Iris pigment epithelial cell (primary cell): Measurements from ENCODE around the gene NMD3.
A peak's percentile ranks its signal among the peaks of the same experiment; 100 is the strongest.

Source experiments
- DNase-seq: peaks from one replicate; pipeline ENCODE4 v3.0.0-alpha.2; 2011; ENCODE audit warnings: low read depth

The NMD3 gene

DNA sequence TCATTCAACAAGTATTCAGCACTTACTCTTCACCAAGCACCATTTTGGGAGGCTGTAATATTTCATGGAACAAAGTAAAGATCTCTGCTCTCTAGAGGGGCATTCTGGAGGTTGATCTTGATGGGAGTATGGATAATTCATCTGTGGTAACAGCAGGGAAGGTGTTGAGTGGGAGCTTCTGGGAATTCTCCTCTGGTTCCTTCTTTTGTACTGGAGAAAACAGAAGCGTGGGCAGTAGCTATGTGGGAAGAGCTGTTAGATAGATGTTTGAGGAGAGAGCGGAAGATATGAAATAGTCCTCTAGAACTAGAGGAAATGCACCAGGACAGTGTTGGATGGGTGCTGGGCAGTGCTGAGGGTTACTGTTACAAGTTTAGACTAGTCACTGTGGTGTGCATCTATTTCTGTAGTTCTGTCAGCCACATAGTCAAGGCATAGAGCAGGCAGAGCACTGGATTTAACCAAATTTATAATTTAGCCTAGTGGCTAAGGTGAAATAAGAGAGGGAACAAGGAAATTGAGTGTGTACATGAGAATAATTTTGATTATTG lies 9.6 kb downstream of the NMD3 start:
- no peak for DNase-seq

DNA sequence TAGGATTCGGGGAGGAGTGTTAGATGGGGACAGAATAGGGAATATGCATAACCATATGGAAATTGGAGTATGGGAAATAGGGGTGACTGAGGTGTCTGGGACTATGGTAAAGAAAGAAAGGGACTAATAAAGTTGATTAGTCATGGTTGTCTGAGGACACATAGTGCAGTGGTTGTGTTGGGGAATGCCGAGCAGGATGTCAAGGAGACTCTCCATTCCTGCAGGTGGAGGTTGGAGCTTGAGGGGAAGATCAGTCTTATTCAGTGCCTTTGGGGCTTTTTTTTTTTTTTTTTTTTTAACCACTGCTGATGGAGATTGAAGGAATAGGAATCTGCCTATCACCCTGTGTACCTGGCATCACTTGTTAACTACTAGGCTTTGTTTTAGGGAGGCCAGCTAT lies 10.8 kb downstream of the NMD3 start:
- no peak for DNase-seq

DNA sequence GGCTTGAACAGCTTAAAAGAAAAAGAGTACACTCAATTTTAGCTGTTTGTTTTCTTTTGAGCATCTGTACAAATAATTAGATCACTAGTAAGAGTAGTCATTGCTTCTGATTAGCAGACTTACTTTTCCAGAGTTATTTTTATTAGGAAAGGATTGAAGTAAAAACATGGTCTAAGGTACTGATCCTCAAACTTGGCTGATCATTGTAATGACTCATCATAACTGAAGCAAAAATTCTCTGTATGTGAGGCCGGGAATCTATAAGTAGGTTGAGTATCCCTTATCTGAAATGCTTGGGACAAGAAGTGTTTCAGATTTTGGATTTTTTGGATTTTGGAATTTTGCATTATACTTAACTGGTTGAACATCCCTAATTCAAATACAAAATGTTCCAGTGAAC lies 12.4 kb downstream of the NMD3 start:
- DNase-seq: peak; percentile 58

DNA sequence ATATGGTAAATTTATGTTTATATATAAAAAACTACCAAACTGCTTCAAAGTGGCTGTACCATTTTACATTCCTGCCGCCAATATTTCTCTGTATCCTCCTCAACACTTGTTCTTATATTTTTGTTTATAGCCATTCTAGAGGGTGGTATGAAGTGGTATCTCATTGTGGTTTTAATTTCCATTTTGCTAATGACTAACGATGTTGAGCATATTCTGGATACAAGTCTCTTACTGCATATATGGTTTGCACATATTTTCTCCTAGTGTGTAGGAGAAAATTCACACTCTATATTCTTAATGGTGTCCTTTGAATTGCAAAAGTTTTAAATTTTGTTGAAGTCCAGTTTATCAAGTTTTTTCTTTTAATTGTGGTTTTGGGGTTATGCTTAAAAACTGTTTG lies 15.1 kb downstream of the NMD3 start:
- DNase-seq: no peak

DNA sequence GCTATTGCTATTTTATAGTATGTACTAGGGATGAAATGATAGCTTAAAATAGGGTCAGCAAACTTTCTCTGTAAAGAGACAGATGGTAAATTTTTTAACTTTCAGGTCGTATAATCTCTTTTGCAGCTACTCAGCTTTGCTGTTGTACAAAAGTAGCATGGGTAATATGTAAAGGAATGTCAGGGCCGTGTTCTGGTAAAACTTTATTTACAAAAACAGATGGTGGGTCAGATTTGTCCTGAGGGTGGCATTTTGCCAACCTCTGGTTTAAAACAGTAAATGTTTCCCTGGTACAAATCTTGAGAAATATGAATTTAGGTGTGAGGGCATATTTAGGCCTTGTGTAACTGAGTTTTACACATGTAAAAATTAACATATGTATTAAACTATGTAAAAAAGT lies 18.6 kb downstream of the NMD3 start:
- peak; percentile 55 for DNase-seq

DNA sequence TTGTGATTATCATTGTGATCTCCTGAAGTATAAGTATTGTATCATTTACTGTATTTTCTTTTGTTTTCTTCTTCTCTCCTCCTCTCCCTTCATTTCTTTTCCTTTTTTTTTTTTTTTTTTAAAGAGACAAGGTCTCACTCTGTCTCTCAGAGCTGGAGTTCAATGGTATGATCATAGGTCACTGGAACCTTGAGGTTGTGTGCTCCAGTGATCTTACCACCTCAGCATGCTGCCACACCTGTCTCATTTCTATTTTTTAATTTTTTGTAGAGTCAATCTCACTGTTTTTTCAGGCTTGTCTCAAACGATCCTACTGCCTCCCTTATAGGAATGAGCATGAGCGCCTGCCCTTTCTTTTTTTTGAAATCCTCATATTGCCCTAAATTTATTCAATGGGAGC lies 23.4 kb downstream of the NMD3 start:
- DNase-seq: no peak

DNA sequence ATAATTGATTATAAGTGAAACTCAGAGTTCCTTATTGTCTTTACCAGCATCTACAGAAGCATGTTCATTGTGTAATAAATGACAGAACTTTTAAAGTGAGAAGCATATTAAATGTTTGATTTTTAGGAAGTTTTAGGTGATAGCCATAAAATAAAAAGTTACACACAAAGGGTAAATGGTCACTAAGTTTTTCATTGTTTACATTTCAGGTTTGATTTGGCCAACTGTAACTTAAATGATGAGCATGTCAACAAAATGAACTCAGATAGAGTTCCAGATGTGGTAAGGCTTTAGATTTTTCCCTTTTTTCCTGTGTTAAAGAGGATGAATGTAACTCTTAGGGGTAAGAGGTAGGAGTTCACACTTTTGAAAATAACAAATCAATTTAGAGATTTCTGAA lies 25.9 kb downstream of the NMD3 start:
- DNase-seq: no peak

DNA sequence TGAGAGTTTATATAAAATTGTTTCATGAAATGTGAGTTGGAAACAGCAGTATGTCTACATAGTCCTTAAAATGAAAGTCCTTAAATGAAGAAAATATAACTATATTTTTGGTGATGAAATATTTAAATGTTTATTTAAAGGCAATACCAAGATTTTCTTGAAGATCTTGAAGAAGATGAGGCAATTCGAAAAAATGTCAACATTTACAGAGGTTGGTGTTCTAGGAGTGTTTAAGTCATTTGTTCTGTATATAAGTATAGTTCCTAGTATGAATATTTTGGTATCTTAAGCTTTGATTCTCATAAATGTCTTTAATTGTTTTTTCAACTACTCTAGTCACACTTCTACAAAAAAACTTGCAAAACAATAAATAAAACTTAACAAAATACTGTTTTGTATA lies 29.0 kb downstream of the NMD3 start:
- DNase-seq: peak; percentile 21

DNA sequence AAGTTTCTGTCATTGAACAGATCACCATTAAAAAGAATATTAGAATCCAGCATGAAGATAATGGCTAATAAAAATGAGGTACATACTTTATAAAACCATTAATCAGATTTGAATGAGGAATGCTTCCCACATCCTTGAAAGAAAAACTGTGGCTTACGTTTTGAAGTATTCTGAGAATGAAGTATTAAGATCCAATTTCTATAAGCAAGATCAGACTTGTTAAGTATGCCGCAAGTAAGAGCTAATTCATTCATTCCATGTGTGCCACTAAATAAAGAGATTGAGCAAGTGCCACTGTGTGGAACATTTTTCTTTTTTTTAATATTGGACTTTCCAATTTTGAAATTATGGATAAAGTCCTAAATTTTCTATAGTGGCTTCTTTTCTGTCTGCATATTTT lies 30.6 kb downstream of the NMD3 start:
- DNase-seq: no peak

DNA sequence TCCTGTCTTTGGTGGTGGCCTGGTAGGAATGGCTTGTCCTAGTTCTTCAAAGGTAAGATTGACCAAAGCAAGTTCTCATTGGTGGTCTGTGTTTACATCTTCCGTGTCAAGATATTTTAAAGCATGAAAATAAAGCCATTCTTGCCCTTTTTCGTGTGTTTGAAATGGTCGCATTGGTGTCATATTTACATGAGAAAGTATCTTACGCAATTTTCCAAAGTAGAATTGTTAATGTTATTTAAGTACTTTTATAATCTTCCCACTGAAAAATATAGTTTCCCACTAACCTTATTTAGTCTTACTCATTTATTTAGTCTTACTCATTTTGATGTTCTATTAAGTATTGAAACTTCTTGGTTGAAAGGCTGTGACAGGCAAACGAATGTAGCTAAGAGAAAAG lies 31.0 kb downstream of the NMD3 start:
- no peak for DNase-seq

DNA sequence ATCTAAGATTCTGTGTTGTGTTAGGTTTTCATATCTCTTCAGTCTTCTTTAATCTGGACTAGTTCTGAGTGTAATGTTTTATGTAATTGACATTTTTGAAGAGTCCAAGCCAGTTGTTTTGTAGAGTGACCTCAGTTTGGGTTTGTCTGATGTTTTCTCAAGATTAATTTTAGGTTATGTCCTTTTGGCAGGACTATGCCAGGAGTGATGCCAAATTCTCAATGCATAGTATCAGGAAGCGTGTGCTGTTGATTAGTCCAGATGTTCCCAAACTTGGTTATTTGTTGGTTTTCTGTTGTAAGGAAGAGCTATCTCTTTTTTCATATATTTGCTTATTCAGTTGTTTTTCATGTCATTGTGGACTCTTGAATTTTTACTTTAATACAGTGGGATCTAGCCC lies 32.6 kb downstream of the NMD3 start:
- DNase-seq: no peak

DNA sequence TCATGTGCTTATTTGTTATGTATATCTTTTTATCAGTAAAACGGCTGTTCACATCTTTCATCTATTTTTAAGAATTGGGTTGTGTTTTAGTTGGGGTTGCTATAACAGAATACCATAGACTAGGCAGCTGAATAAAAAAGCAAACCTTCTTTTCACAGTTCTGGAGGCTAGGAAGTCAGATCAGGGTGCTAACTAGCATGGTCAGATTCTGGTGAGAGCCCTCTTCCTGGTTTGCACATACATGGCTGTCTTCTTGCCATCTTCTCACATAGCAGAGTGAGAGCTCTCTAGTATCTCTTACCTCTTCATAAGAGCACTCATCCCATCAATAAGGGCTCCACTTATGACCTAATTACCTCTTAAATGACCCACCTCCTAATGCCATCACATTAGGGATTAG lies 33.8 kb downstream of the NMD3 start:
- DNase-seq: no peak

DNA sequence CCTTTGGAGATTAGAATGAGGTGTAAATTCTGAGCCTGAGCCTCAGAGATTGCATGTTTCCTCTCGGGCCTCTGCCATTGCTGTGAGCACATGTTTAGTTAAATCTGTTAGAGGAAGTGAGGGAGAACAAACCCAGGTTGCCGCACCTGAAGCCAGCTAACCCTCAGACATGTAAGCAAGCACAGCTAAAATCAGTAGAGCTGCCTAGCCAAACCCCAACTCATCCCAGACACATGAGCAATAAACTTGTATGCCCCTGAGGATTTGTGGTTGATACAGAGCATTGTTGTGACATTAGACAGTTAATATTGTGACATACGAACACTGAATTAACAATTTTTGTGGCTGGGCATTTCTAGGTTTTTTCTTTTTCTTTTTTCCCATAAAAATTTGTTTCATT lies 41.9 kb downstream of the NMD3 start:
- peak; percentile 85 for DNase-seq

DNA sequence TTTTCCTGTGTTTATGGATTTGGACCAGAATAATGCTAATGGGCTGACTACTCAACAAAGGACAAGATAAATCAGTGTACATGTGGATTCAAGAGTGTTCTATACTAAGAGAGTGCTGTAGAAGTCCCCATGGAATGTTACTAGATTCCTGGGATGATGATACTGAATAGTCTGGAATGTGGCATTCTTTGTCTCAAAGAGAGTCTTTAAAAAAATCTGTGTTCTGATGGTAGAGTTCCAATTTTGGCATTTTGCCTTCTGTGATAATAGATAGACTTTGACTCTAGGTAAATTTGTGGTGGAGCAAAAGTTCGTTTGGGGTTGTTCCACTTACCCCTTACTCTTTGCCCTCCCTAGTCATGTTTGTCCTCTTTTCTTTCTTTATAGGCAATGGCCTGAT lies 43.7 kb downstream of the NMD3 start:
- DNase-seq: peak; percentile 15

DNA sequence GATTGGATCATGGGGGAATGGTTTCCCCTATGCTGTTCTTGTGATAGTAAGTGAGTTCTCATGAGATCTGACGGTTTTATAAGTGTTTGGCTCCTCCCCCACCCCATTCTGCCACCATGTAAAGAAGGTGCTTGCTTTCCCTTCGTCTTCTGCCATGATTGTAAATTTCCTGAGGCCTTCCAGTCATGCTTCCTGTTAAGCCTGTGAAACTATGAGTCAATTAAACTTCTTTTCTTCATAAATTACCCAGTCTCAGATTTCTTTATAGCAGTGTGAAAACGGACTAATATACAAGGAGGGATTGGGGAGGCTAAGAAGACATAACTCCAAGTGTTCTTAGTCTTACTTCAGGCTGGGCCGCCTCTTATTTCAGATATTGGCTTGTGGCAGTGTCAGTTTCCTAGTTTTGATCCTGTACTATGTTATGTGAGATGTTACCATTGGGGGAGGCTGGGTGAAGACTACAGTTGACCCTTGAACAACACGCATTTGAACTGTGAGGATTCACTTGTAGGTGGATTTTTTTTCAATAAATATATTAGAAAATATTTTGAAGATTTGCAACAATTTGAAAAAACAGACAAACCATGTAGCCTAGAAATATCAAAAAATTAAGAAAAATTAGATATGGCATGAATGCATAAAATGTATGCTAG lies 44.9 kb downstream of the NMD3 start:
- DNase-seq: peak; percentile 15

DNA sequence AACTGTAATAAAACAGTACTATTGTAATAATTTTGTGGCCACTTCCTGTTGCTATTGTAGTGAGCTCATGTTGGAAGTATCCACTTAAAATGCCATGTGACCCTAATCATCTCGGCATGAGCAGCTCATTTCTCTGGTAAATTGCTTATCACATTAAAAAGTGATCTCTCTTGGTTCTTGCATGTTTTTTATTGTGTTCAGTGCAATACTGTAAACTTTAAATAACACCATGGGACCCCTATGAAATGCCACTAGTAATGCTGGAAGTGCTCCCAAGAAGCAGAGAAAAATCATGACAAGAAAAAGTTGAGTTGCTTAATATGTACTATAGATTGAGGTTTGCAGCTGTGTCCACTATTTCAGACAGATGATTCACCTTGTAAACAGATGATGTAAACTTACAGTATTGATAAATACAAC lies 45.6 kb downstream of the NMD3 start:
- peak; percentile 83 for DNase-seq

DNA sequence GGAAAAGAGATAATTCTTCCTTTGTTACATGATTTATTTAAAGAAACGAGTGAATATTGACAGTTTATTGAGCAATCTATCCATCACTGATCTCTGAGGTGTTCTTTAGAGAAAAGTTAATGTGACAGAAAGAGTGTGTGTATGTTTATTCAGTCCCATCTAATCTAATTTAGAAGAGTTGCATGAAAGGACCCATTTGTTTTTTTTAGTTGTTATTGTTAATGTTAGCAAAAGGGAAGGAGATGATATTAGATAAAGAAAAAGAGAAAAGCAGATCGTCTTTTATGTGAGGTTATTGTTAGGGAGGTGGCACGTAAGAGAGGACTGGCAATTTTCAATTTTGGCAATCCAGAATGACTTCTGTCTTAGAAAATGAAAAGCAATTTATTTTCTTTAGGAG lies 46.5 kb downstream of the NMD3 start:
- DNase-seq: no peak

DNA sequence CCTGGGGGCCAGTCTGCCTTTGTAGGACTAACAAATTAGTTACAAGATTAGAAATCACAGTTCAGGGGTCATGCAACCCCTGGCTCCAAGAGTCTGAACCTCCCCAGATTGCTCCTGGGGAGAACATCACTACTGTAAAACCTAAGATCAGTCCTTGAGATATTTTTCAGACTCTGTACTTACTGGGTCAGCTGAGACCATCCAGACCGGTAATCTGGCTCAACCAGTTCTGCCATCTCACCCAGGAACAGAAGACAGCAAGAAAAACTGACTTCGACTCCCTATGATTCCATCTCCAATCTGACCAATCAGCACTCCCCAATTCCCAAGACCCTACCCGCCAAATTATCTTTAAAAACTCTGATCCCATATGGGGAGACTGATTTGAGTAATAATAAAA lies 47.5 kb downstream of the NMD3 start:
- no peak for DNase-seq

DNA sequence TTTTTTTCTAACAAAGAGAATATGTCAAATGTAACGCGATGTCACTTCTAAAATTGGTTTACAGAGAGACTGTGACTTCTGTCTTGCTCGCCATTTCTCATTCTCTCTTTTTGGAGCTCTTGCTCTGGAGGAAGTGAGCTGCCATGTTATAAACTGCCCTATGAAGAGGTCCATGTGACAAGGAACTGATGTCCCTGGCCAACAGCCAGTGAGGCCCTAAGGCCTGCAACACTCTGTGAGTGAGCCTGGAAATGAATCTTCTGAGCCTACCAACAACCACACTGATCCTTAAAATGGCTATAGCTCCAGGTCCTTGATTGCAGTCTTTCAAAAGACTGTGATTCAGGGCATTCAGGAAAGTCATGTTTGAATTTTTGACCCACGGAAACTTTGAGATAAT lies 49.9 kb downstream of the NMD3 start:
- DNase-seq: peak; percentile 10

DNA sequence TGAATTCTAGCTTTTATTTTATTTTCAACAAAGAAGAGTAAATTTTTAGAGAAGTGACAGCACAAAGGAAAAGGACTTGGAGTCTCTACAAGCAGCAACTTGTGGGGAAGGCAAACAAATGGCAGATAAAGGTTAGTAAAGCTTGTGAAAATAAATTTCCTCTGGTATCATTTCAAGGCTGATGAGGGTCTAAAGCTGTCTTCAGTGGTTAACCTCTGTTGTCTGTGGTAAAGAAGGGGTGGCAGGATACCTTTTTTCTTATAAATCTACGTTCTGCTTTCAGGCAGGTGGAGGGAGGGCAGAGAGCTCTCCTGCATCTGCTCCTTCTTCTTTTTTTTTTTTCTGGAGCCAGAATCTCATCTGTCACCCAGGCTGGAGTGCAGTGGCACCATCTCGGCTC lies 50.5 kb downstream of the NMD3 start:
- no peak for DNase-seq

DNA sequence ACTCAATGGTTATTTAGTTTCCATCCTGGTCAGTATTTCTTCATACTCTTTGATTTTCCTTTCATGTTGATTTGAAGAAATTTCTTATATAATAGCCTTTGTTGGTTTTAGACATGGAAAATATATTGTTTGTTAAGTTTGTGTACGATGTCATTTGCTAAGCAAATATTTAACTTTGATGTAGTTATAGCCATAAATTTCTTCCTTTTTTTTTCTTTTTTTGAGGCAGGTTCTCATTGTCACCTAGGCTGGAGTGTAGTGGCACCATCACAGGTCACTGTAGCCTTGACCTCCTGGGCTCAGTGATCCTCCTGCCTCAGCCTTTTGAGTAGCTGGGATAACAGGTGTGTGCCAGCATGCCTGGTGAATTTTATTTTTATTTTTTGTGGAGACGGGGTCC lies 51.4 kb downstream of the NMD3 start:
- no peak for DNase-seq

DNA sequence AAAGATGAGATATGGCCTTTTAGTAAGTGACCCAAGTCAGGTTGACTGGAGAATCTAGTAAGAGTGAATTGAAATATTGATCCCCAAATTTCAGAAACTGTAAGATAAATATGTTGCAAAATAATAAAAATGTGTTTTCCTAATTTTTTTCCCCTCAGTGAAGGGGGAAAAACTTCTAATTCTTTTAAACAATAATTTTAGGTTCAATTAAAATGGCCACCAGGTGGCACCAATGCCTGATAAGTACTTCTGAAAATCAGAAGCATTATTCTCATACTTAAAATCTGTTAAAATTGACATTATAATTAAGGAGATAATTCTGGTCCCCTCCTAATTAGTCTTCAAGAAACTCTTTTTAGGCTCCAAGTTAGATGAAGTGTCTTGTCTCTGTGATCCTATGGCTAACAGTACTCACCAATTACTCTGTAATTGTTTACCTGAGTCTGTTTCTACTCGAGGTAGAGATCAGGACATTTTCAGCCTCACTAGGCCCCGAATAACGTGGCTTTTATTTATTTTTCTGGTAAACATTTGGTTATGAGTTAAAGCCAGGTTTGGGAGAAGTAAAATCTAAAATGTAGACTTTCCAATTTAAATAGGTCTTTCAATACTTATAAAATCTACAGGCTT lies 52.6 kb downstream of the NMD3 start:
- peak; percentile 51 for DNase-seq

DNA sequence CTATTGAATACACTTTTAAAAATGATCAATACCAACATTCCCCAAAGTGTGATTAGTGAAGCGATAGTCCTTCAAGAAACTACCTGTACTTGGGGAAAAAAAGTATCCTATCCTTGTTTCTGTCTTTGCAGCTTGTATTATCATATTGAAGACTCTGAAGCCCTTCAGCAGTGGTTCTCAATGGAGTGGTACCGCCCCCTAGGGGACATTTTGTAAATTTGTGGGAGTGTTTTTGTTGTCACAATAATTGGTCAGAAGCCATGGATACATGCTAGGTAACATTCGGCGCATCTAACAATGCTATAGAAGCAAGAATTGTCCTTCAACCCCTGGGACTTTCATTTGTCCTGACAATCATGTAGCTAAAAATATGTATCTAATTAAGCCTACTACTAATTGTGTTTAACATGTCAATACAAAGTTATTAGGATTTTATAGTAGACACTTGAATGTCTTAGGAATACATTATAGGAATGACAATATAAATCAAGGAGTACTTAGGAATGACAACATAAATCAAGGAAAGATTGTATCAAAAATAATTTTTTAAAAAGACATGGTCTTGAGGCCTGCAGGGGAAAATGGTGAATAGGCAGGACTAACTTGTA lies 53.7 kb downstream of the NMD3 start:
- DNase-seq: peak; percentile 57

DNA sequence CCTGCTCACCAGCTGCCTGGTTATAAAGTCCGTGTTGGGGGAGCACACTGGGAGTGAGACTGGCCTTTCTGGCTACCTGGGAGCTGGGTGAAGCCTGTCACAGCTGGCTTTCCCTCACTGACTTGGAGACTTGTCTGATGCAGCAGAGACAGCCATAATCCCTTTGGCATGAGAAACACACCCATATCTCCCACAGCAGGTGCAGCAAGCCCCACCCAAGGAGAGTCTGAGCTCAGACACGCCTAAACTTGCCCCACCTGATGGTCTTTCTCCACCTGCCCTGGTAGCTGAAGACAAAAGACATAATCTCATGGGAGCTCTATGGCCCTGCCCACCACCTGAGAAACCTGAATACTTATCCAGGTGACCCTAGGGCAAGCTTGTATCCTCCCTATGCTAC lies 54.8 kb downstream of the NMD3 start:
- DNase-seq: no peak
